Frontal cortex (tissue), 1 donor: ENCODE results near the gene GOLGA6L6. TPM values are rescaled to one million over a fixed set of nuclear protein-coding genes. Genes with fewer than 3 reads are reported as not detected.

Experiments
- small RNA-seq: library from RNA; depleted of rRNA; stranded (forward); fragments of <200 nt; gene quantifications from one replicate; pipeline ENCODE3, GENCODE V24; 2014
- total RNA-seq: library from RNA; depleted of rRNA; stranded (reverse); fragments of >200 nt; gene quantifications from one replicate; pipeline ENCODE4 v1.2.3, GENCODE V29; 2014

GOLGA6L6 gene
- total RNA-seq, 1 donor from 2014 or later: not detected

Small RNA genes within 50 kb of the gene (small RNA-seq; reads per million reads assigned to genes)
- not detected for gene RN7SL759P
